Loucy (cell line): ENCODE measurements around the gene CDK5.

ENCODE experiments used
- H2AFZ ChIP-seq: fragments of 200-600 bp; sonication (generic); 2 replicates; pipeline ENCODE4 v1.6.0; 2016; ENCODE audit warnings: antibody characterized with exemption, mild to moderate bottlenecking, low read length, moderate library complexity
- H3F3A ChIP-seq: fragments of 200-600 bp; 2 replicates; pipeline ENCODE4 v1.6.0; 2016; ENCODE audit warnings: antibody characterized with exemption, low read depth, mild to moderate bottlenecking
- H3K27me3 ChIP-seq: fragments of 200-600 bp; sonication (generic); 2 replicates; pipeline ENCODE4 v1.6.1; 2014; ENCODE audit warnings: low read length, mild to moderate bottlenecking; ENCODE audit not compliant: insufficient read depth, poor library complexity, severe bottlenecking
- H3K36me3 ChIP-seq: fragments of 200-600 bp; sonication (generic); 2 replicates; pipeline ENCODE4 v1.6.1; 2016; ENCODE audit warnings: low read length; ENCODE audit not compliant: insufficient read depth
- H3K4me1 ChIP-seq: fragments of 200-600 bp; sonication (generic); 2 replicates; pipeline ENCODE4 v1.5.1; 2014; ENCODE audit warnings: low read length, mild to moderate bottlenecking; ENCODE audit not compliant: insufficient read depth, poor library complexity, severe bottlenecking
- H3K4me2 ChIP-seq: fragments of 200-600 bp; sonication (generic); 2 replicates; pipeline ENCODE4 v1.6.0; 2014; ENCODE audit warnings: antibody characterized with exemption, low read length, low read depth, mild to moderate bottlenecking; ENCODE audit not compliant: poor library complexity, severe bottlenecking
- H3K4me3 ChIP-seq: fragments of 200-600 bp; sonication (generic); 2 replicates; pipeline ENCODE4 v1.5.1; 2014; ENCODE audit warnings: low read length, mild to moderate bottlenecking, mixed read lengths; ENCODE audit not compliant: poor library complexity, severe bottlenecking
- H3K79me2 ChIP-seq: fragments of 200-600 bp; sonication (generic); 2 replicates; pipeline ENCODE4 v1.6.1; 2014; ENCODE audit warnings: low read length; ENCODE audit not compliant: insufficient read depth
- H3K9ac ChIP-seq: fragments of 200-600 bp; sonication (generic); 2 replicates; pipeline ENCODE4 v1.6.0; 2014; ENCODE audit warnings: mild to moderate bottlenecking, low read depth, low read length, moderate library complexity; ENCODE audit not compliant: poor library complexity, severe bottlenecking
- H3K9me2 ChIP-seq: fragments of 200-600 bp; sonication (generic); replicated peaks from 2 replicates; pipeline ENCODE4 v1.6.1; 2016; ENCODE audit warnings: low read depth, low read length, mixed read lengths
- H3K9me3 ChIP-seq: fragments of 200-600 bp; sonication (generic); 2 replicates; pipeline ENCODE4 v1.6.1; 2014; ENCODE audit warnings: mild to moderate bottlenecking, antibody characterized with exemption, low read length, low read depth; ENCODE audit not compliant: insufficient read depth
- H4K20me1 ChIP-seq: fragments of 200-600 bp; sonication (generic); 2 replicates; pipeline ENCODE4 v1.6.0; 2014; ENCODE audit warnings: antibody characterized with exemption, low read length, mild to moderate bottlenecking; ENCODE audit not compliant: insufficient read depth, poor library complexity, severe bottlenecking
- CTCF ChIP-seq: fragments of 200-600 bp; sonication (generic); conservative IDR thresholded peaks from 2 replicates; pipeline ENCODE4 v1.5.1; 2014; ENCODE audit warnings: mild to moderate bottlenecking, antibody characterized with exemption, low read length
- EZH2phosphoT487 ChIP-seq: fragments of 200-600 bp; IDR thresholded peaks from 2 replicates; pipeline ENCODE4 v1.6.1; 2018; ENCODE audit warnings: antibody characterized with exemption, mild to moderate bottlenecking, moderate library complexity, borderline replicate concordance

CDK5 gene

GRCh38 chr7:151082141-151083070, 24.7 kb upstream of the CDK5 start:
- no peaks in the 10 kb centered on the region; the same call in 1 of the 2 replicates for H3K36me3 ChIP-seq
- TF ChIP-seq CTCF (no peak), EZH2phosphoT487 (no peak)
- peaks cover 47% of the 10 kb centered on the region for H3K79me2 ChIP-seq
- H3K4me2 ChIP-seq = peak overlapping the region; percentile 88
- H3K27me3 ChIP-seq = no peaks in the 10 kb centered on the region
- peak overlapping the region; percentile 99 for H3K9ac ChIP-seq
- H2AFZ ChIP-seq = peak overlapping the region; percentile 90
- no peaks in the 10 kb centered on the region for H3K9me3 ChIP-seq
- H3K4me3 ChIP-seq = peak overlapping the region; percentile 100
- H3K4me1 ChIP-seq = peaks cover 40% of the 10 kb centered on the region
- H4K20me1 ChIP-seq = peaks cover 19% of the 10 kb centered on the region
- H3F3A ChIP-seq = 0 out of 2 replicates have a peak, but pooled peaks cover 5% of the 10 kb centered on the region
- H3K9me2 ChIP-seq = no peaks in the 10 kb centered on the region

- peaks cover 40% of the 10 kb centered on the region for H3K79me2 ChIP-seq
- H3K9me2 ChIP-seq = no peaks in the 10 kb centered on the region
- peak overlapping the region; percentile 99 for H3K9ac ChIP-seq
- peak overlapping the region; percentile 100 for H3K4me3 ChIP-seq
- H3K9me3 ChIP-seq = no peaks in the 10 kb centered on the region
- no peak overlapping the region for H2AFZ ChIP-seq
- peak overlapping the region; percentile 88 for H3K4me2 ChIP-seq
- TF ChIP-seq EZH2phosphoT487 (no peak), CTCF (no peak)
- H3K27me3 ChIP-seq = no peaks in the 10 kb centered on the region
- H4K20me1 ChIP-seq = peaks cover 14% of the 10 kb centered on the region
- peaks cover under 1% of the 10 kb centered on the region; the same call in 1 of the 2 replicates for H3K36me3 ChIP-seq
- 0 out of 2 replicates have a peak, but pooled peaks cover 5% of the 10 kb centered on the region for H3F3A ChIP-seq
- H3K4me1 ChIP-seq = peaks cover 37% of the 10 kb centered on the region
Observed at GRCh38 chr7:151081170-151082101, 23.7 kb upstream of the CDK5 start.

- TF ChIP-seq EZH2phosphoT487 = no peak
- TF ChIP-seq CTCF = no peak
- Histone ChIP-seq H3K27me3 (no peaks in the 10 kb centered on the region), H3K9me3 (no peaks in the 10 kb centered on the region), H3K9ac (peak within 1 kb of the TSS; percentile 99), H3K4me3 (peak within 1 kb of the TSS; percentile 100), H3K9me2 (no peaks in the 10 kb centered on the region), H3K36me3 (peaks cover 8% of the 10 kb centered on the region; the same call in 1 of the 2 replicates), H3K4me2 (peak within 1 kb of the TSS; percentile 100), H2AFZ (peak within 1 kb of the TSS; percentile 93), H3F3A (0 out of 2 replicates have a peak, but pooled peaks cover 5% of the 10 kb centered on the region), H4K20me1 (peaks cover 14% of the 10 kb centered on the region), H3K79me2 (peaks cover 40% of the 10 kb centered on the region), H3K4me1 (peaks cover 34% of the 10 kb centered on the region)
Observed at GRCh38 chr7:151080522-151081169, 22.9 kb upstream of the CDK5 start, which contains the start of gene FASTK. Gene FASTK, minus strand, starts transcription at chr7:151080809. Its CDS starts 43 bp downstream, at chr7:151080766.
